ENCODE results near the gene TMOD1. TPM values are rescaled to one million over a fixed set of nuclear protein-coding genes. Genes with fewer than 3 reads are reported as not detected.

Gene TMOD1
- total RNA-seq, 1 donor, result 0.18 TPM

DNA sequence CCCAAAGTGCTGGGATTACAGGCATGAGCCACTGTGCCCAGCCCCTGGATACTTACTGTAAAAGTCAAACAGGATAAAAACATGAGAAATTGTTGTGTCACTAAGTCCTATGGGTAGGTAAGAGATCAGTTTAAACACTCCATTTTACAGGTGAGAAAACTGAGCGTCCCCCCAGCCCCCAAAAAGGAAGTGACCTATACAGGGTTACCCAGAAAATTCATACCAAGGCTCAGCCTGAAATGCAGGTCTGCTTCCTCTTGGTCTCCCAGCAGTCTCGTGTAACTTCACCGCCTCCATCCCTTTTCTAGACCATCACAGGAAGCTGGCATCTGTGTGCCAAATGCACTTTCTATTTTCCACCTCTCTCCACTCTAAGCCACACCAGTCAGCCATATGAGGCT, 57.2 kb downstream of the TMOD1 start:
- no peak overlapping the region for H3K4me3 ChIP-seq (ENCODE audit: low read depth, low read length)
- no peak for DNase-seq (ENCODE audit: low read depth)
- TF ChIP-seq CTCF (IDR thresholded peaks at IDR 0.05; ENCODE audit: insufficient read depth, low read length), result no peak

DNA sequence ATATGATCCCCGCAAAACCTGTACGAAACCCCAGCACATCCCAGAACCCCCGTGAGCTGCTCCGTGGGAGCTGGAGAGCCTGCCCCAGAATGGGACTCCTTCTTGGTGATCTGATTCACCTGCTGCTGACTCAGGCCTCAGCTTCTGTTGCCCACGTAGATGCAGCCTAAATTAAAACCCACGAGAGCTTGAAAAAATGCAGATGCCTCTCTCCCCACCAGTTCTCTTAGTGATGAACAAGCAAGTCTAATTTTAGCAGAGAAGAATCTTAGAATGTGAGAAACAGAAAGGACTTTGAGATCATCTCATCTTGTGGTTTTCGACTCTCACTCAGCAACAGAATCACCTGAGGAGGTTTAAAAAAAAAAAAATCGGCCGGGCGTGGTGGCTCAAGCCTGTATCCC, 57.6 kb downstream of the TMOD1 start:
- no peak for DNase-seq (ENCODE audit: low read depth)
- TF ChIP-seq CTCF (IDR thresholded peaks at IDR 0.05; ENCODE audit: insufficient read depth, low read length), result no peak
- H3K4me3 ChIP-seq (ENCODE audit: low read depth, low read length), result no peak overlapping the region

- TF ChIP-seq CTCF (IDR thresholded peaks at IDR 0.05; ENCODE audit: insufficient read depth, low read length), result no peak
- H3K4me3 ChIP-seq (ENCODE audit: low read depth, low read length), result no peak overlapping the region
Observed at GRCh38 chr9:97560154-97560553, 58.7 kb downstream of the TMOD1 start.

DNA sequence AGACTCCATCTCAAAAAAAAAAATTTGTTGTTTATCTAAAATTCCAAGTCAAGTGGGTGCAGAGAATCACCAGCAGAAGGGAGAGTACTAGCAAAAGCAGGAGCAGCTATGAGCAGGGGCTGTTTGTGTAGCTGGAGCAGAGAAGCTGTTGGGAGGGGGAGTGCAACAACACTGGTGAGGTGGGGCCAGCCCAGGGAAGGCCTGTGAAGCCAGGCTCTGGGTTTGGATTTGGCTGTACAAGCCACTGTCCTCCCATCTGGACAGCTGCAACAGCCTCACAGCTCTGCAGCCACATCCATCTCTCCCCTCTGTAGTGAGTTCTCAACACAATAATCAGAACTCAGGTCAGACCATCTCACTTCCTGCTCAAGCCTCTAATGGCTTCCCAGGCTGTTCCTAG, 59.4 kb downstream of the TMOD1 start:
- no peak for TF ChIP-seq CTCF (IDR thresholded peaks at IDR 0.05; ENCODE audit: insufficient read depth, low read length)
- DNase-seq (ENCODE audit: low read depth), result no peak
- H3K4me3 ChIP-seq (ENCODE audit: low read depth, low read length), result no peak overlapping the region

More at GRCh38 chr9:97560154-97560553, 58.7 kb downstream of the TMOD1 start:
- no peak for DNase-seq (ENCODE audit: low read depth)

DNA sequence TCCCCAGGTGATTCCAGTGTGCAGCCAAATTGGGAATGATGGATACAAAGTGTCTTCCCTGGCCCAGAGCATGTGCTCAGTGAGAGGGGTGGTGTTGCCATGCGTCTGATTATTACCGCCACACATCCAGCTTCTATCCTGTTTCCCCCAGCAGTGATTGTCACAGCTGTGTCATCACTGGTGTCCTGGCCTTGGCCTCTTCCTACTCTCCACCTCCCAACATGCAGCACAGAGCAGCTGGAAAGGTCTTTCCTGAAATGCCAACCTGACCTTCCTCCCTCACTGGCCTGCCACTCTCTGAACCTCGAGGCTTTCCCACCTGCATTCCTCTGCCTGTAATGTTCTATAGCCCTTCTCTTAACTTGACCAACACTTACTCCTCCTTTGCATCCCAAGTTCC, 60.0 kb downstream of the TMOD1 start:
- DNase-seq (ENCODE audit: low read depth), result no peak
- TF ChIP-seq CTCF (IDR thresholded peaks at IDR 0.05; ENCODE audit: insufficient read depth, low read length), result no peak
- no peak overlapping the region for H3K4me3 ChIP-seq (ENCODE audit: low read depth, low read length)

DNA sequence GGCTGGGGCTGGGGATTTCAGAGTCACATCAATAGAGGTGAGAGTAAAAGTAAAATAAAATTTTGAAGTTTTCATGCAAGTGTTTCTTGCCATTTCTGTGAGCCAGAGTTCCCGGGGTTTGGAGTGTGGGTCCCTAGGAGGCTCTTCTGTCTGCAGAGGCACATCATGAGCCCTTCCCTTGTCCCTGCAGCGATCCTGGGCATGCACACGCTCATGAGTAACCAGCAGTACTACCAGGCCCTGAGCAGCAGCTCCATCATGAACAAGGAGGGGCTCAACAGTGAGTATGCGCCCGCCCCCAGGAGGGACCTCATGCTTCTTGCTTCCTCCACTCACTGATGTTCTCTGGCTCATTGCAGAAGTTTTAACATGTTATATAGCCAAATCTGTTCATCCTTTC, 61.1 kb downstream of the TMOD1 start:
- no peak for TF ChIP-seq CTCF (IDR thresholded peaks at IDR 0.05; ENCODE audit: insufficient read depth, low read length)
- DNase-seq (ENCODE audit: low read depth), result no peak

GRCh38 chr9:97563458-97564135, 62.1 kb downstream of the TMOD1 start:
- H3K4me3 ChIP-seq (ENCODE audit: low read depth, low read length), result no peak overlapping the region
- no peak for TF ChIP-seq CTCF (IDR thresholded peaks at IDR 0.05; ENCODE audit: insufficient read depth, low read length)
- DNase-seq (ENCODE audit: low read depth), result peak; percentile 18

More for the DNA sequence above, 61.1 kb downstream of the TMOD1 start:
- no peak overlapping the region for H3K4me3 ChIP-seq (ENCODE audit: low read depth, low read length)

Measured in fibroblast of the aortic adventitia (primary cell).